Nephron progenitor cell (in vitro differentiated cells): ENCODE measurements around the gene CADM1.
A peak's percentile ranks its signal among the peaks of the same experiment; 100 is the strongest.

Source experiments
- DNase-seq: peaks from one replicate; pipeline ENCODE4 v3.0.0; 2021
- H3K27ac Mint-ChIP-seq: 2 replicates; pipeline ENCODE4 v1.8.0; 2021; ENCODE audit warnings: mild to moderate bottlenecking, moderate library complexity, mixed read lengths
- H3K27me3 Mint-ChIP-seq: 2 replicates; pipeline ENCODE4 v1.8.0; 2021; ENCODE audit warnings: mild to moderate bottlenecking, low read depth, mixed read lengths; ENCODE audit not compliant: poor library complexity
- H3K36me3 Mint-ChIP-seq: 2 replicates; pipeline ENCODE4 v1.8.0; 2021; ENCODE audit warnings: low read depth, mixed read lengths
- H3K4me1 Mint-ChIP-seq: 2 replicates; pipeline ENCODE4 v1.8.0; 2021; ENCODE audit warnings: mixed read lengths
- H3K4me3 Mint-ChIP-seq: 2 replicates; pipeline ENCODE4 v1.8.0; 2021; ENCODE audit warnings: mild to moderate bottlenecking, moderate library complexity, mixed read lengths
- H3K9me3 Mint-ChIP-seq: 2 replicates; pipeline ENCODE4 v1.8.0; 2021; ENCODE audit warnings: mild to moderate bottlenecking, moderate library complexity, mixed read lengths
- CTCF ChIP-seq: fragments of 200-600 bp; sonication (generic); IDR thresholded peaks from 2 replicates; pipeline ENCODE4 v1.5.0; 2021; ENCODE audit warnings: antibody characterized with exemption

Gene CADM1

GRCh38 chr11:115462757-115463156, 41.5 kb downstream of the CADM1 start:
- peaks cover 70% of the 10 kb centered on the region for H3K4me1 Mint-ChIP-seq
- no peak for TF ChIP-seq CTCF
- no peak for DNase-seq
- no peaks in the 10 kb centered on the region for H3K27me3 Mint-ChIP-seq
- H3K27ac Mint-ChIP-seq, result peak overlapping the region; percentile 79
- H3K4me3 Mint-ChIP-seq, result no peak overlapping the region
- H3K36me3 Mint-ChIP-seq, result no peaks in the 10 kb centered on the region
- no peaks in the 10 kb centered on the region for H3K9me3 Mint-ChIP-seq

- no peaks in the 10 kb centered on the region for H3K9me3 Mint-ChIP-seq
- H3K36me3 Mint-ChIP-seq, result no peaks in the 10 kb centered on the region
- peaks cover 72% of the 10 kb centered on the region for H3K4me1 Mint-ChIP-seq
- TF ChIP-seq CTCF, result no peak
- H3K27ac Mint-ChIP-seq, result peak overlapping the region; percentile 41
- no peak overlapping the region for H3K4me3 Mint-ChIP-seq
- H3K27me3 Mint-ChIP-seq, result no peaks in the 10 kb centered on the region
- no peak for DNase-seq
Observed at GRCh38 chr11:115462004-115462541, 42.1 kb downstream of the CADM1 start.

GRCh38 chr11:115460512-115460911, 43.7 kb downstream of the CADM1 start:
- Mint-ChIP-seq H3K9me3 (no peaks in the 10 kb centered on the region), H3K27me3 (no peaks in the 10 kb centered on the region), H3K4me3 (no peak overlapping the region), H3K4me1 (peaks cover 69% of the 10 kb centered on the region), H3K36me3 (no peaks in the 10 kb centered on the region), H3K27ac (peak overlapping the region; percentile 55)
- no peak for DNase-seq
- TF ChIP-seq CTCF, result no peak

- H3K36me3 Mint-ChIP-seq, result peaks cover 6% of the 10 kb centered on the region
- no peak for DNase-seq
- H3K9me3 Mint-ChIP-seq, result no peaks in the 10 kb centered on the region
- H3K27me3 Mint-ChIP-seq, result no peaks in the 10 kb centered on the region
- TF ChIP-seq CTCF, result no peak
- peaks cover 71% of the 10 kb centered on the region for H3K4me1 Mint-ChIP-seq
- no peak overlapping the region for H3K4me3 Mint-ChIP-seq
- H3K27ac Mint-ChIP-seq, result no peak overlapping the region
Observed at GRCh38 chr11:115459563-115459962, 44.7 kb downstream of the CADM1 start.

GRCh38 chr11:115458877-115459276, 45.3 kb downstream of the CADM1 start:
- no peak for TF ChIP-seq CTCF
- Mint-ChIP-seq H3K9me3 (no peaks in the 10 kb centered on the region), H3K36me3 (peaks cover 6% of the 10 kb centered on the region), H3K27me3 (no peaks in the 10 kb centered on the region), H3K4me1 (peaks cover 71% of the 10 kb centered on the region), H3K4me3 (no peak overlapping the region), H3K27ac (no peak overlapping the region)
- DNase-seq, result no peak

- no peak for DNase-seq
- Mint-ChIP-seq H3K4me1 (peaks cover 68% of the 10 kb centered on the region), H3K36me3 (peaks cover 18% of the 10 kb centered on the region), H3K4me3 (no peak overlapping the region), H3K27ac (no peak overlapping the region), H3K9me3 (no peaks in the 10 kb centered on the region), H3K27me3 (no peaks in the 10 kb centered on the region)
- no peak for TF ChIP-seq CTCF
Observed at GRCh38 chr11:115456019-115456418, 48.2 kb downstream of the CADM1 start.
